Stomach (tissue), 9 donors: ENCODE measurements around the gene COA1. TPM values are rescaled to one million over a fixed set of nuclear protein-coding genes. Genes with fewer than 3 reads are reported as not detected.

Source experiments
- DNase-seq, 2 donors: peaks; one replicate each; pipeline versions ENCODE4 v3.0.0 to v3.0.0-alpha.2; 2013 to 2019
- H3K27ac ChIP-seq, 5 donors: fragments of 200-600 bp in 4 of 5; sonication (generic) in 4 of 5; one replicate each; pipeline ENCODE4 v1.5.1; 2013 to 2019; ENCODE audit warnings: mild to moderate bottlenecking in 1 of 5, moderate library complexity in 1 of 5
- H3K27me3 ChIP-seq, 3 donors: fragments of 200-600 bp; sonication (generic); one replicate each; pipeline ENCODE4 v1.5.1; 2017 to 2019; ENCODE audit warnings: mixed run types in 1 of 3
- H3K36me3 ChIP-seq, 4 donors: fragments of 200-600 bp; sonication (generic); 1 replicate in 3 of 4; 2 replicates in 1 of 4; pipeline ENCODE4 v1.5.1; 2016 to 2019
- H3K4me1 ChIP-seq, 4 donors: fragments of 200-600 bp; sonication (generic); one replicate each; pipeline ENCODE4 v1.5.1; 2016 to 2019
- H3K4me3 ChIP-seq, 4 donors: fragments of 200-600 bp; sonication (generic) in 3 of 4; one replicate each; pipeline ENCODE4 v1.5.1; 2016 to 2019; ENCODE audit warnings: mild to moderate bottlenecking in 1 of 4
- H3K9me3 ChIP-seq, 4 donors: fragments of 200-600 bp; sonication (generic); one replicate each; pipeline ENCODE4 v1.5.1; 2016 to 2019
- CTCF ChIP-seq, 7 experiments: fragments of 450-650 bp in 4 of 7; fragments of 200-600 bp in 3 of 7; sonication (generic) in 3 of 7; IDR thresholded peaks; one replicate each; pipeline ENCODE4 v1.5.1; 2016 to 2019; ENCODE audit warnings: antibody characterized with exemption in 7 of 7, control low read depth in 2 of 7, mild to moderate bottlenecking in 1 of 7
- EP300 ChIP-seq: sonication (generic); formaldehyde crosslinking; IDR thresholded peaks from one replicate; pipeline ENCODE4 v1.6.1; 2017; ENCODE audit warnings: antibody characterized with exemption
- POLR2A ChIP-seq, 4 donors: fragments of 450-650 bp; IDR thresholded peaks; one replicate each; pipeline ENCODE4 v1.6.1; 2016; ENCODE audit warnings: antibody characterized with exemption in 4 of 4, control low read depth in 2 of 4, mild to moderate bottlenecking in 1 of 4, moderate library complexity in 1 of 4
- POLR2AphosphoS5 ChIP-seq, 3 donors: sonication (generic); formaldehyde crosslinking; IDR thresholded peaks; one replicate each; pipeline ENCODE4 v1.6.1; 2016; ENCODE audit warnings: antibody characterized with exemption in 3 of 3
- WGBS, 5 donors: extraction: QIAGEN DNeasy Blood & Tissue Kit in 3 of 5; methylation state at CpG; one replicate each; pipeline versions ENCODE4 v1.1.5 to v1.1.7; 2013 to 2018; 5-methylcytosine and 5-hydroxymethylcytosine counted together
- intact Hi-C: fragments of 100-400 bp; cut with DNase I; formaldehyde crosslinking; loops from one replicate; pipeline ENCODE4 v1.15.1; 2023; ENCODE audit warnings: low total_unique reads
- polyA plus RNA-seq, 3 donors: library from polyadenylated mRNA; stranded (reverse); fragments of 200-250 nt; gene quantifications; one replicate each; pipeline ENCODE4 v1.2.3, GENCODE V29; 2013
- total RNA-seq, 5 donors: library from RNA; depleted of rRNA; stranded (reverse); fragments of >200 nt; gene quantifications; one replicate each; pipeline versions ENCODE4 v1.1.0 to v1.2.3, GENCODE V29; 2014 to 2016
- donor health status: healthy with polysubstance abuse.
- donor health status: Bipolar disorder and iron deficiency.
- donor health status: healthy.

COA1 gene
- total and polyA plus RNA-seq, 8 donors, result 13.9 to 184 (median 69.9) TPM

GRCh38 chr7:43619213-43620012 lies 109.9 kb downstream of the COA1 start:
- no peak for DNase-seq
- TF ChIP-seq POLR2AphosphoS5 (IDR thresholded peaks at IDR 0.05) (no peak), EP300 (no peak), POLR2A (IDR thresholded peaks at IDR 0.05) (no peak), CTCF (IDR thresholded peaks at IDR 0.05) (no peak)
- Histone ChIP-seq H3K36me3 (peaks cover 5 to 73% (median 37%) of the 10 kb centered on the region in 4 donors), H3K4me3 (no peak overlapping the region), H3K4me1 (peaks cover 0 to 20% (median 5%) of the 10 kb centered on the region in 4 donors), H3K27ac (no peak overlapping the region), H3K27me3 (no peaks in the 10 kb centered on the region), H3K9me3 (no peaks in the 10 kb centered on the region)
- intact Hi-C loops, result no loop called here
- 85 to 90% (median 87%) methylated on average over 4 of the region's 4 CpGs for WGBS, 5 donors

- DNase-seq, result no peak
- peaks cover 0 to 23% (median 7%) of the 10 kb centered on the region in 4 donors for H3K4me1 ChIP-seq
- H3K4me3 ChIP-seq, result no peak overlapping the region
- WGBS, 5 donors, result 50 to 63% (median 54%) methylated on average over 4 of the region's 4 CpGs
- H3K36me3 ChIP-seq, result peaks cover 5 to 60% (median 33%) of the 10 kb centered on the region in 4 donors
- intact Hi-C loops, result no loop called here
- H3K9me3 ChIP-seq, result no peaks in the 10 kb centered on the region
- no peak for TF ChIP-seq CTCF (IDR thresholded peaks at IDR 0.05)
- TF ChIP-seq EP300, result no peak
- no peak for TF ChIP-seq POLR2A (IDR thresholded peaks at IDR 0.05)
- no peak for TF ChIP-seq POLR2AphosphoS5 (IDR thresholded peaks at IDR 0.05)
- no peaks in the 10 kb centered on the region for H3K27me3 ChIP-seq
- H3K27ac ChIP-seq, result no peak overlapping the region
These were observed 111.2 kb downstream of the COA1 start for GRCh38 chr7:43618073-43618472.

- no peaks in the 10 kb centered on the region for H3K9me3 ChIP-seq
- H3K4me3 ChIP-seq, result no peak overlapping the region
- H3K27ac ChIP-seq, result no peak overlapping the region
- peaks cover 0 to 34% (median 13%) of the 10 kb centered on the region in 4 donors for H3K4me1 ChIP-seq
- H3K27me3 ChIP-seq, result no peaks in the 10 kb centered on the region
- intact Hi-C loops, result no loop called here
- TF ChIP-seq POLR2A (IDR thresholded peaks at IDR 0.05), result no peak
- TF ChIP-seq EP300, result no peak
- no peak for TF ChIP-seq POLR2AphosphoS5 (IDR thresholded peaks at IDR 0.05)
- no peak for TF ChIP-seq CTCF (IDR thresholded peaks at IDR 0.05)
- DNase-seq, result no peak
- H3K36me3 ChIP-seq, result peaks cover 5 to 58% (median 36%) of the 10 kb centered on the region in 4 donors
- 96 to 99% (median 98%) methylated on average over 4 of the region's 4 CpGs for WGBS, 5 donors
These were observed 112.3 kb downstream of the COA1 start for GRCh38 chr7:43616977-43617376.

- Histone ChIP-seq H3K27ac (no peak overlapping the region), H3K36me3 (peaks cover 5 to 52% (median 35%) of the 10 kb centered on the region in 4 donors), H3K27me3 (no peaks in the 10 kb centered on the region), H3K4me3 (no peak overlapping the region), H3K4me1 (peaks cover 0 to 37% (median 16%) of the 10 kb centered on the region in 4 donors), H3K9me3 (no peaks in the 10 kb centered on the region)
- DNase-seq, result no peak
- WGBS, 5 donors, result 73 to 87% (median 84%) methylated on average over 7 of the region's 7 CpGs
- intact Hi-C loops, result no loop called here
- no peak for TF ChIP-seq EP300
- TF ChIP-seq CTCF (IDR thresholded peaks at IDR 0.05), result no peak
These were observed 113.7 kb downstream of the COA1 start for GRCh38 chr7:43615558-43616145.
